ENCODE measurements around the gene GDPD3. TPM values are rescaled to one million over a fixed set of nuclear protein-coding genes. Genes with fewer than 3 reads are reported as not detected.

GDPD3 gene
- total and polyA plus RNA-seq, 9 of the 15 experiments (the other 6 are each of a cell fraction or from before 2014, with no cell fraction given), result 0.47 to 3.9 (median 1.1) TPM

DNA sequence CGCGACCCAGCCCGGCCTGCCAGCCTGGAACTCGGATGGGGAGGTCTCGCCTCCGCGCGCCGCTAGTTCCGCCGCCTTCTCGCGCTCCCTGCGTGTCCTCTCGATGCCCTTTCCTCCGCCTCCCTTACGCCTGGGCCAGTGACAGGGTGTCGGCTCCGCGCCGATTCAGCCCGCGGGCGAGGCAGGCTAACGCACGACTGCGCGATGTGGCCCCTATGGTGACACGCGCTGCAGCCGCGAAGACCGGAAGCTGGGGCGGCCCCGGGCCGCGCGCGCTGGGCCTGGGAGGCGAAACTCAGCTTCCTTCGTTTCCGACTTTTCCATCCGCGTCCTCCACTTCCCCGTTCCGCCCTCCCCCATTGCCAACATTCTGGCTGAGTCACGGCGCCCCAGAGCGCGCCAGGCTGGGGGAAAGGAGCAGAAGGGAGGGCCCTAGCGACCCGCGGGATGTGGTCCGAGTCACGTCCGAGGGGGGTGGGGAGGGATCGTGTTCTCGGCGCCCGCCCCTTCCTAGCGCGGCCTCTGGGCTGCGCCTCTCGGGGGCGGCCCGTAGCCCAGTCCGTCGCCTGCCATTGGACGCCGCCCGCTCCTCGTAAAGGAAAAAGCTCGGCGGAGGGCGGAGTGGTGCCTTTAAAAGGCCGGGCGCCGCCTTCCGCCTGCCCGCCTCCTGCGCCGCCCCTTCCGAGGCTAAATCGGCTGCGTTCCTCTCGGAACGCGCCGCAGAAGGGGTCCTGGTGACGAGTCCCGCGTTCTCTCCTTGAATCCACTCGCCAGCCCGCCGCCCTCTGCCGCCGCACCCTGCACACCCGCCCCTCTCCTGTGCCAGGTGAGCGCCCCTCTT lies 48.0 kb downstream of the GDPD3 start, which contains the start of gene ALDOA (continued):
- TF ChIP-seq, protein P1, sequence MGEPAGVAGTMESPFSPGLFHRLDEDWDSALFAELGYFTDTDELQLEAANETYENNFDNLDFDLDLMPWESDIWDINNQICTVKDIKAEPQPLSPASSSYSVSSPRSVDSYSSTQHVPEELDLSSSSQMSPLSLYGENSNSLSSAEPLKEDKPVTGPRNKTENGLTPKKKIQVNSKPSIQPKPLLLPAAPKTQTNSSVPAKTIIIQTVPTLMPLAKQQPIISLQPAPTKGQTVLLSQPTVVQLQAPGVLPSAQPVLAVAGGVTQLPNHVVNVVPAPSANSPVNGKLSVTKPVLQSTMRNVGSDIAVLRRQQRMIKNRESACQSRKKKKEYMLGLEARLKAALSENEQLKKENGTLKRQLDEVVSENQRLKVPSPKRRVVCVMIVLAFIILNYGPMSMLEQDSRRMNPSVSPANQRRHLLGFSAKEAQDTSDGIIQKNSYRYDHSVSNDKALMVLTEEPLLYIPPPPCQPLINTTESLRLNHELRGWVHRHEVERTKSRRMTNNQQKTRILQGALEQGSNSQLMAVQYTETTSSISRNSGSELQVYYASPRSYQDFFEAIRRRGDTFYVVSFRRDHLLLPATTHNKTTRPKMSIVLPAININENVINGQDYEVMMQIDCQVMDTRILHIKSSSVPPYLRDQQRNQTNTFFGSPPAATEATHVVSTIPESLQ (CRISPR knock-in tag; IDR thresholded peaks at IDR 0.05), result 0 out of 2 replicates have a peak, but pooled peaks have one; percentile 63
- peak; percentile 46; the same call in 1 of the 2 replicates for TF ChIP-seq ZNF239 (CRISPR knock-in tag; IDR thresholded peaks at IDR 0.05)
- TF ChIP-seq PCBP2 (IDR thresholded peaks at IDR 0.05; ENCODE audit: low read depth, low read length, poor library complexity, severe bottlenecking), result no peak
- TF ChIP-seq BCOR (IDR thresholded peaks at IDR 0.05), result 0 out of 2 replicates have a peak, but pooled peaks have one; percentile 44
- no peak for TF ChIP-seq NR2F6 (CRISPR knock-in tag; IDR thresholded peaks at IDR 0.05)
- TF ChIP-seq NFIC (IDR thresholded peaks at IDR 0.05), result peak; percentile 51; the same call in 1 of the 2 replicates
- TF ChIP-seq PTTG1 (tag; IDR thresholded peaks at IDR 0.05; ENCODE audit: low read depth), result no peak
- TF ChIP-seq MIER1 (IDR thresholded peaks at IDR 0.05; ENCODE audit: low read depth), result no peak
- TF ChIP-seq TRIM28 (IDR thresholded peaks at IDR 0.05), result 0 out of 2 replicates have a peak, but pooled peaks have one; percentile 14
- TF ChIP-seq NR2C1 (IDR thresholded peaks at IDR 0.05), result no peak
- TF ChIP-seq NR2C1 (tag; IDR thresholded peaks at IDR 0.05), result no peak
- TF ChIP-seq CAMTA2 (CRISPR knock-in tag; conservative IDR thresholded peaks at IDR 0.05), result no peak
- TF ChIP-seq ZNF444 (CRISPR knock-in tag; IDR thresholded peaks at IDR 0.05), result no peak
- TF ChIP-seq, protein P2, sequence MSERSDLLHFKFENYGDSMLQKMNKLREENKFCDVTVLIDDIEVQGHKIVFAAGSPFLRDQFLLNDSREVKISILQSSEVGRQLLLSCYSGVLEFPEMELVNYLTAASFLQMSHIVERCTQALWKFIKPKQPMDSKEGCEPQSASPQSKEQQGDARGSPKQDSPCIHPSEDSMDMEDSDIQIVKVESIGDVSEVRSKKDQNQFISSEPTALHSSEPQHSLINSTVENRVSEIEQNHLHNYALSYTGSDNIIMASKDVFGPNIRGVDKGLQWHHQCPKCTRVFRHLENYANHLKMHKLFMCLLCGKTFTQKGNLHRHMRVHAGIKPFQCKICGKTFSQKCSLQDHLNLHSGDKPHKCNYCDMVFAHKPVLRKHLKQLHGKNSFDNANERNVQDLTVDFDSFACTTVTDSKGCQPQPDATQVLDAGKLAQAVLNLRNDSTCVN (CRISPR knock-in tag; IDR thresholded peaks at IDR 0.05), result peak; percentile 85; the same call in 1 of the 2 replicates
- peak; percentile 78 for TF ChIP-seq BRD9 (IDR thresholded peaks at IDR 0.05; ENCODE audit: low read depth, partially characterized antibody)
- TF ChIP-seq ZNF445 (CRISPR knock-in tag; IDR thresholded peaks at IDR 0.05; ENCODE audit: low read depth), result no peak
- peak; percentile 88 to 91 for TF ChIP-seq MAZ (CRISPR knock-in tag; conservative IDR thresholded peaks at IDR 0.05 in 1 of 2, IDR thresholded peaks at IDR 0.05 in 1 of 2)
- TF ChIP-seq PYGO2 (tag; IDR thresholded peaks at IDR 0.05), result no peak
- TF ChIP-seq, protein P3, sequence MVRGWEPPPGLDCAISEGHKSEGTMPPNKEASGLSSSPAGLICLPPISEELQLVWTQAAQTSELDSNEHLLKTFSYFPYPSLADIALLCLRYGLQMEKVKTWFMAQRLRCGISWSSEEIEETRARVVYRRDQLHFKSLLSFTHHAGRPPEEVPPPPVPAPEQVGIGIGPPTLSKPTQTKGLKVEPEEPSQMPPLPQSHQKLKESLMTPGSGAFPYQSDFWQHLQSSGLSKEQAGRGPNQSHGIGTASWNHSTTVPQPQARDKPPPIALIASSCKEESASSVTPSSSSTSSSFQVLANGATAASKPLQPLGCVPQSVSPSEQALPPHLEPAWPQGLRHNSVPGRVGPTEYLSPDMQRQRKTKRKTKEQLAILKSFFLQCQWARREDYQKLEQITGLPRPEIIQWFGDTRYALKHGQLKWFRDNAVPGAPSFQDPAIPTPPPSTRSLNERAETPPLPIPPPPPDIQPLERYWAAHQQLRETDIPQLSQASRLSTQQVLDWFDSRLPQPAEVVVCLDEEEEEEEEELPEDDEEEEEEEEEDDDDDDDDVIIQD (CRISPR knock-in tag; IDR thresholded peaks at IDR 0.05), result no peak
- TF ChIP-seq, protein P4, sequence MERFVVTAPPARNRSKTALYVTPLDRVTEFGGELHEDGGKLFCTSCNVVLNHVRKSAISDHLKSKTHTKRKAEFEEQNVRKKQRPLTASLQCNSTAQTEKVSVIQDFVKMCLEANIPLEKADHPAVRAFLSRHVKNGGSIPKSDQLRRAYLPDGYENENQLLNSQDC (CRISPR knock-in tag; IDR thresholded peaks at IDR 0.05), result 0 out of 2 replicates have a peak, but pooled peaks have one; percentile 4
- no peak for TF ChIP-seq ZKSCAN3 (CRISPR knock-in tag; IDR thresholded peaks at IDR 0.05)
- TF ChIP-seq RNF2 (IDR thresholded peaks at IDR 0.05), result peak; percentile 96
- TF ChIP-seq ZNF79 (CRISPR knock-in tag; IDR thresholded peaks at IDR 0.05; ENCODE audit: low read depth), result no peak

All from K562 (cell line).